Smooth muscle cell (in vitro differentiated cells): Measurements from ENCODE around the gene ATP2B2. TPM values are rescaled to one million over a fixed set of nuclear protein-coding genes. Genes with fewer than 3 reads are reported as not detected.

Experiments
- DNase-seq: peaks from one replicate; lab custom pipeline; 2025; ENCODE audit not compliant: unreplicated experiment; lab: John Stamatoyannopoulos, UW
- H2AFZ ChIP-seq: fragments of 200-600 bp; sonication (generic); 2 replicates; pipeline ENCODE4 v1.6.0; 2016; ENCODE audit warnings: antibody characterized with exemption, low read depth, mild to moderate bottlenecking
- H3F3A ChIP-seq: fragments of 200-600 bp; sonication (generic); 2 replicates; pipeline ENCODE4 v1.6.0; 2017; ENCODE audit warnings: antibody characterized with exemption, low read depth
- H3K27ac ChIP-seq: fragments of 200-600 bp; sonication (generic); 2 replicates; pipeline ENCODE4 v1.5.1; 2016; ENCODE audit warnings: low read depth, mild to moderate bottlenecking
- H3K27me3 ChIP-seq: fragments of 200-600 bp; sonication (generic); 2 replicates; pipeline ENCODE4 v1.6.1; 2016; ENCODE audit warnings: low read depth, mild to moderate bottlenecking
- H3K36me3 ChIP-seq: fragments of 200-600 bp; sonication (generic); 2 replicates; pipeline ENCODE4 v1.5.1; 2016; ENCODE audit warnings: low read depth
- H3K4me1 ChIP-seq: fragments of 200-600 bp; sonication (generic); 2 replicates; pipeline ENCODE4 v1.5.1; 2016; ENCODE audit warnings: low read depth
- H3K4me2 ChIP-seq: fragments of 200-600 bp; sonication (generic); 2 replicates; pipeline ENCODE4 v1.6.0; 2016; ENCODE audit warnings: mild to moderate bottlenecking
- H3K4me3 ChIP-seq: fragments of 200-600 bp; sonication (generic); 2 replicates; pipeline ENCODE4 v1.5.1; 2016; ENCODE audit warnings: mild to moderate bottlenecking
- H3K79me2 ChIP-seq: fragments of 200-600 bp; sonication (generic); 2 replicates; pipeline ENCODE4 v1.6.0; 2016; ENCODE audit warnings: low read depth, mild to moderate bottlenecking
- H3K9ac ChIP-seq: fragments of 200-600 bp; sonication (generic); 2 replicates; pipeline ENCODE4 v1.6.0; 2016; ENCODE audit warnings: low read depth
- H3K9me3 ChIP-seq: fragments of 200-600 bp; sonication (generic); replicated peaks from 2 replicates; pipeline ENCODE4 v1.5.1; 2016; ENCODE audit warnings: low read depth
- H4K20me1 ChIP-seq: fragments of 200-600 bp; sonication (generic); 2 replicates; pipeline ENCODE4 v1.6.0; 2016; ENCODE audit warnings: low read depth
- CTCF ChIP-seq: fragments of 200-600 bp; sonication (generic); IDR thresholded peaks from 2 replicates; pipeline ENCODE4 v1.5.1; 2017; ENCODE audit warnings: borderline replicate concordance, mild to moderate bottlenecking, antibody characterized with exemption; ENCODE audit not compliant: insufficient read depth, poor library complexity, severe bottlenecking
- WGBS: methylation state at CpG from one replicate; pipeline ENCODE4 v1.1.7; 2016; ENCODE audit warnings: low lambda C conversion rate; 5-methylcytosine and 5-hydroxymethylcytosine counted together
- polyA plus RNA-seq: library from polyadenylated mRNA; unstranded; fragments of >200 nt; fragmentation: Nextera tagmentation; extraction: Ambion mirVana; gene quantifications from 2 replicates; pipeline ENCODE4 v1.2.1, GENCODE V29; 2016
- total RNA-seq: library from RNA; depleted of rRNA; stranded (reverse); fragments of >200 nt; gene quantifications from 2 replicates; pipeline ENCODE4 v1.2.3, GENCODE V29; 2014

Gene ATP2B2
- total and polyA plus RNA-seq, 2 experiments from 2014 or later: not detected

GRCh38 chr3:10289787-10290355, 215.5 kb downstream of the ATP2B2 start:
- H3K27me3 ChIP-seq: no peaks in the 10 kb centered on the region
- no peak for TF ChIP-seq CTCF
- no peak overlapping the region for H3K4me3 ChIP-seq
- no peaks in the 10 kb centered on the region for H4K20me1 ChIP-seq
- no peak for DNase-seq
- no peaks in the 10 kb centered on the region for H3K36me3 ChIP-seq
- H3K9me3 ChIP-seq: no peaks in the 10 kb centered on the region
- H2AFZ ChIP-seq: no peak overlapping the region
- H3K9ac ChIP-seq: no peak overlapping the region
- no peak overlapping the region for H3K27ac ChIP-seq
- H3F3A ChIP-seq: no peaks in the 10 kb centered on the region
- 98% methylated on average over 9 of the region's 9 CpGs for WGBS
- H3K4me1 ChIP-seq: peaks cover 12% of the 10 kb centered on the region
- H3K79me2 ChIP-seq: no peaks in the 10 kb centered on the region
- H3K4me2 ChIP-seq: no peak overlapping the region

GRCh38 chr3:10289077-10289476, 216.3 kb downstream of the ATP2B2 start:
- H3K9ac ChIP-seq: no peak overlapping the region
- H3K9me3 ChIP-seq: no peaks in the 10 kb centered on the region
- H2AFZ ChIP-seq: no peak overlapping the region
- no peak for DNase-seq
- no peaks in the 10 kb centered on the region for H3K36me3 ChIP-seq
- H3K4me2 ChIP-seq: no peak overlapping the region
- no peaks in the 10 kb centered on the region for H4K20me1 ChIP-seq
- H3K4me3 ChIP-seq: no peak overlapping the region
- no peaks in the 10 kb centered on the region for H3F3A ChIP-seq
- H3K27me3 ChIP-seq: no peaks in the 10 kb centered on the region
- WGBS: 94% methylated on average over 9 of the region's 9 CpGs
- TF ChIP-seq CTCF: no peak
- H3K27ac ChIP-seq: no peak overlapping the region
- H3K4me1 ChIP-seq: peaks cover 16% of the 10 kb centered on the region
- no peaks in the 10 kb centered on the region for H3K79me2 ChIP-seq

GRCh38 chr3:10288575-10288960, 216.8 kb downstream of the ATP2B2 start:
- H3K4me2 ChIP-seq: no peak overlapping the region
- peaks cover 16% of the 10 kb centered on the region for H3K4me1 ChIP-seq
- no peak for DNase-seq
- no peak overlapping the region for H3K9ac ChIP-seq
- no peaks in the 10 kb centered on the region for H3K9me3 ChIP-seq
- no peaks in the 10 kb centered on the region for H4K20me1 ChIP-seq
- no peak overlapping the region for H3K4me3 ChIP-seq
- H3K27ac ChIP-seq: no peak overlapping the region
- H3K36me3 ChIP-seq: no peaks in the 10 kb centered on the region
- H3K79me2 ChIP-seq: no peaks in the 10 kb centered on the region
- H3K27me3 ChIP-seq: no peaks in the 10 kb centered on the region
- no peak for TF ChIP-seq CTCF
- H2AFZ ChIP-seq: no peak overlapping the region
- H3F3A ChIP-seq: no peaks in the 10 kb centered on the region
- WGBS: 78% methylated on average over 11 of the region's 11 CpGs

GRCh38 chr3:10287936-10288574, 217.3 kb downstream of the ATP2B2 start:
- H3K4me3 ChIP-seq: no peak overlapping the region
- no peaks in the 10 kb centered on the region for H4K20me1 ChIP-seq
- no peak overlapping the region for H2AFZ ChIP-seq
- H3K9me3 ChIP-seq: no peaks in the 10 kb centered on the region
- no peak for DNase-seq
- no peaks in the 10 kb centered on the region for H3K79me2 ChIP-seq
- H3K9ac ChIP-seq: no peak overlapping the region
- peaks cover 16% of the 10 kb centered on the region for H3K4me1 ChIP-seq
- H3K27ac ChIP-seq: no peak overlapping the region
- H3K27me3 ChIP-seq: no peaks in the 10 kb centered on the region
- no peaks in the 10 kb centered on the region for H3K36me3 ChIP-seq
- WGBS: 98% methylated on average over 12 of the region's 12 CpGs
- H3F3A ChIP-seq: no peaks in the 10 kb centered on the region
- no peak for TF ChIP-seq CTCF
- H3K4me2 ChIP-seq: no peak overlapping the region
